GM12874 (cell line): ENCODE data around the gene WNT9A.

Source experiments
- TF ChIP-seq, protein P1 (sequence below): IDR thresholded peaks from 2 replicates; pipeline ENCODE4 v1.5.1; 2011; ENCODE audit warnings: low read depth, mild to moderate bottlenecking, control low read depth, low read length, moderate library complexity; ENCODE audit not compliant: insufficient read depth

WNT9A gene

DNA sequence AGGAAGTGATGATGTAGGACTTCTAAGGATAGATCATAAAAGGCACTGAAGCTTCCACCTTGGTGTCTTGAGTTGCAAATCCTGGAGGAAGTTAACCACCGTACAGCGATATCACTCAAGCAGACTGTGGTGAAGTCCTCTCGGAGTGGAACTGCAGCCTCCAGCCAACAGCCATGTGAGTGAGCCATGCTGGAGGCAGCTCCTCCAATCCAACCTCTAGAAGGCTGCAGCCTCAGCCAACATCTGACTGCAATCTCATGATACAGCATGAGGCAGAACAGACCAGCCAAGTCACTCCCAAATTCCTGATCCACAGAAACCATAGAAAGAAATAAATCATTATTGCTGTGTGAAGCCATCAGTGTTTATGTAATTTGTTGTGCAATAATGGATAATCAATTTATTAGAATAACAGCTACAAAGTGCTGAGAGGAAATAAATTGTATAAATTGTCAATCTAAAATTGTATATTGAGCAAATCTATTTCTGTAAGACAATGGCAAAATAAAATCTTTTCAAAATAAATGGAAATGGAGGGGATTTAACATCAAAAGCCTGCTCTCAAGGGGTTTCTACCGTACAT lies 67.3 kb downstream of the WNT9A start:
- TF ChIP-seq, protein P1, sequence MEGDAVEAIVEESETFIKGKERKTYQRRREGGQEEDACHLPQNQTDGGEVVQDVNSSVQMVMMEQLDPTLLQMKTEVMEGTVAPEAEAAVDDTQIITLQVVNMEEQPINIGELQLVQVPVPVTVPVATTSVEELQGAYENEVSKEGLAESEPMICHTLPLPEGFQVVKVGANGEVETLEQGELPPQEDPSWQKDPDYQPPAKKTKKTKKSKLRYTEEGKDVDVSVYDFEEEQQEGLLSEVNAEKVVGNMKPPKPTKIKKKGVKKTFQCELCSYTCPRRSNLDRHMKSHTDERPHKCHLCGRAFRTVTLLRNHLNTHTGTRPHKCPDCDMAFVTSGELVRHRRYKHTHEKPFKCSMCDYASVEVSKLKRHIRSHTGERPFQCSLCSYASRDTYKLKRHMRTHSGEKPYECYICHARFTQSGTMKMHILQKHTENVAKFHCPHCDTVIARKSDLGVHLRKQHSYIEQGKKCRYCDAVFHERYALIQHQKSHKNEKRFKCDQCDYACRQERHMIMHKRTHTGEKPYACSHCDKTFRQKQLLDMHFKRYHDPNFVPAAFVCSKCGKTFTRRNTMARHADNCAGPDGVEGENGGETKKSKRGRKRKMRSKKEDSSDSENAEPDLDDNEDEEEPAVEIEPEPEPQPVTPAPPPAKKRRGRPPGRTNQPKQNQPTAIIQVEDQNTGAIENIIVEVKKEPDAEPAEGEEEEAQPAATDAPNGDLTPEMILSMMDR, result no peak

DNA sequence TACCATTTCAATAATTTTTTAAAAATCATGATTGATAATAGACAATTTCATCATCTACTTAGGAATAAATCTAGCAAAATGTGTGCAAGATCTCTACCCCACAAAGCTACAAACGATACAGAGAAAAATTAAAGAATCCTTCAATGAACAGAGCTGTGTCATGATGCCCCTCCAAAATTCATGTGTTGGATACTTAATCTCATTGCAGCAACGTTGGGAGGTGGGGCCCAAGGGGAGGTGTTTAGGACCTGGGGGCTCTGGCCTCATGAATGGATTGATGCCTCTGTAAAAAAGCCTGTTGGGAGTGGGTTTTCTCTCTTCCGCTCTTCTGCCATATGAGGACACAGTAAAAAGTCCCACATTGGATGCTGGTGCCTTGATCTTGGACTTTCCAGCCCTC lies 77.4 kb downstream of the WNT9A start:
- TF ChIP-seq, protein P1, result no peak

DNA sequence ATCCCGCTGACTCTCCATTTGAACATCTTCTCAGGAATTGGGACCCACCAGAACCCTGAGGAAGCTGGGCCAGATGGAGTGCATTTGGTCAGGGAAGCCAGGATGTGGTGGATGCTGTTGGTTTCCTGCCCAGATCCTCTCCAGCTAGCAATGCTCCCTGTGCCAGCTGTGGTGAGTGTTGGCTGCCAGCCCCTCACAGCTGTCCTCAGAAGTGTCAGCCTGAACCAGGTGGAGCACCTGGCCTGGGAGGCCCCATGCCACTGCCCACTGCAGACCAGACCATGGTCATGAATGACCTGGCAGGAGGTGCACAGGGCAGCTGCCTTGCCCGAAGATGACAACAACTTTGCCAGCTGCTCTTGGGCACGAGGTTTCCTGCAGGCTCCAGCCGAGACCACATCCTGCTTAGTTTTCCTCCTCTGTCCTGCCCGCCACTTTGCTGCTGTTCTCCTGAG lies 77.9 kb downstream of the WNT9A start:
- TF ChIP-seq, protein P1, result no peak

DNA sequence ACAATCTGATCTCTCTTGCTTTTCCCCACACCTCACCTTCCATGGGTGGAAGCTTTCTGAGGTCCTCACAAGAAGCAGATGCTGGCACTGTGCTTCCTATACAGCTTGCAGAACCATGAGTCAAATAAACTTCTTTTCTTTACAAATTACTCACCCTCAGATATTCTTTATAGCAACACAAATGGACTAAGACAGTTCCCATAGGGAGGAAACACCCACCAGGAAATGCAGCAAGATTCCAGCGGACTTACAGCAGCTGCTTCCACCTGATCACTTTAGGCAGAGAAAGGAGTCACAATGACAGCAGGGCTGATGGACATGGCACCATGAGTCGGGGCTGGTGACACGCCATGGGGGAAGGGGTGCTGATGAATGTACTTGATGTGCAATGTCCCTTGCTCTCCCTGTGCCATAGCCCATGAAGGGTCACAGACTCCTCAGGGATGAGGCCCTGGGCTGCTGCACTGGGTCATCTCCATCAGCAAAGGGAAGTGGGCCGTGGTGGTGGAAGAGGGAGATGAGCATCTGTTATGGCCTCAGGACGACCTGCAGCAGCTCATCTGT lies 78.4 kb downstream of the WNT9A start:
- TF ChIP-seq, protein P1, result no peak
